ENCODE data around the gene C1orf226. TPM values are rescaled to one million over a fixed set of nuclear protein-coding genes. Genes with fewer than 3 reads are reported as not detected.

C1orf226 gene
- total and polyA plus RNA-seq, 9 donors = 0.35 to 2.1 (median 1.3) TPM

DNA sequence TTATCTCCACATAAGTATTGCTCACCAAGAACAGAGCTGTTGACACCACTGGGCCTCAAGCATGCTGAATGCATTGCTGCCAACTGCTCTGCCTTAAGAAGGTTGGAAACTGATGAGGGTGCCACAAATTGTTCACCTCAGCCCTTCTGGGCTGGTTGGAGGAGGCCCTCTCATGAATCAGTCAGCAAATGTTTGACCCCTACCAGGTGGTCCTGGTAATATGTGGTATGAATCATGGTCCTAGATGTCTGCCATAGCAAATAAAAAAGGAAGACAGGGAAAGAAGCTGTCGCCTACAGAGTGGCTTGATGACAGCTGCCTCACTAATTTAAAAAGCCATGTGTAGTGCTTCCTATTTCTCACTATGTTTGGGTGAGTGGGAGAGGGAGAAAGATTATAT lies 17.0 kb upstream of the C1orf226 start:
- no peak overlapping the region for H3K27ac ChIP-seq (ENCODE audit: low read length)
- no peak for DNase-seq
- no peaks in the 10 kb centered on the region for H3K27me3 ChIP-seq (ENCODE audit: control insufficient read depth, insufficient read depth, low read length)
- H3K4me3 ChIP-seq (ENCODE audit: low read length) = no peak overlapping the region
- H3K36me3 ChIP-seq (ENCODE audit: control insufficient read depth, insufficient read depth, low read length) = no peaks in the 10 kb centered on the region
- WGBS (ENCODE audit: insufficient coverage) = no CpG with 5 or more reads among the region's 1 CpG
- no peaks in the 10 kb centered on the region for H3K9me3 ChIP-seq (replicated peaks; ENCODE audit: control insufficient read depth, low read depth, low read length)
- H3K4me1 ChIP-seq (ENCODE audit: control insufficient read depth, insufficient read depth, low read length) = no peaks in the 10 kb centered on the region

DNA sequence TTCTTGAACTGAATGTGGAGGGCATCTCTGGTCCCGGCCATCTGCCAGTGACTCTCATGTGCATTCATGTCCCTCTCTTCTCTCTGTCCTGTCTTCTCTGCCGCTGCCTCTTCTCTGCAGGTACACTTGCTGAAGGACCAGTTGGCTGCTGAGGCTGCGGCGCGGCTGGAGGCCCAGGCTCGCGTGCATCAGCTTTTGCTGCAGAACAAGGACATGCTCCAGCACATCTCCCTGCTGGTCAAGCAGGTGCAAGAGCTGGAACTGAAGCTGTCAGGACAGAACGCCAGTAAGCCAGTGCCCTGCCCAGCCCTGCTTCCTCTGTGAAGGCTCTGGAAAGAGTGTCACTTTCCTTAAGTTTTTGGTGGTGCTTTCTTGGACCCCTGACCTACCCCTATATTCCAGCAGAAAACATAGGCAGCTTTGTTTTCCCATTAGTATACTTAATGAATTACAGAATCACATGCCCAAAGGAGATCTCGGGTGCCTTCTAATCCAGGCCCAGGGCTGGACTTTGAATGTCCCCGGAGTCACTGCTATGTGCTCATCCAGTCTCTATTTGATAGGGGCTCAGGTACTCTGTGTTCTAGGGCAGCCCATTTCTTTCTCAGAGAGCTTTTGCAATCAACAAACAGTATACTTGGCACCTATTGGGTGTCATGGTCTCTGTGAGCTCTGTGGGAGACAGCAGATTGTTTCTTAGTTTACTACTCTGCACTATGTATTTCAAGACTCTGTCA lies 16.1 kb upstream of the C1orf226 start:
- H3K4me3 ChIP-seq (ENCODE audit: low read length) = no peak overlapping the region
- H3K27ac ChIP-seq (ENCODE audit: low read length) = no peak overlapping the region
- H3K36me3 ChIP-seq (ENCODE audit: control insufficient read depth, insufficient read depth, low read length) = no peaks in the 10 kb centered on the region
- no peaks in the 10 kb centered on the region for H3K27me3 ChIP-seq (ENCODE audit: control insufficient read depth, insufficient read depth, low read length)
- DNase-seq = no peak
- 91% methylated on average over 7 of the region's 10 CpGs for WGBS (ENCODE audit: insufficient coverage)
- no peaks in the 10 kb centered on the region for H3K9me3 ChIP-seq (replicated peaks; ENCODE audit: control insufficient read depth, low read depth, low read length)
- H3K4me1 ChIP-seq (ENCODE audit: control insufficient read depth, insufficient read depth, low read length) = no peaks in the 10 kb centered on the region

DNA sequence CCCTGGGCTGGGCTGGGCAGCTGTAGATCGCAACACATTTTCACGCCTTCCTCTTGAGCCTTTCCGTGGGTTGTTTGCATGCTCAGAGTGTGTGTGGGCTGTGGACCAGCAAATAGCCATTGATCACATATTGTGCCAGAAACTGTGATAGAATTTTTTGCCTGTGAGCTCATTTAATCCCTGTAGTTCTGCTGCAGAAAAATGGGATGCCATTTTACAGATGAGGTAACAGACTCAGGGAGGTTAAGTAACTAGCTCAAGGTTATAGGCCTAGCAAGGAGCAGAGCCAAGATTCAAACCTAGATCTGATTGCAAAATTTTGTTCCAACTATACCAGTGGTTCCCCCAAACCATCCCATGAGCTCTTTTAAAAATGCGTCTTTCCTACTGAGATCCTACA lies 15.4 kb upstream of the C1orf226 start:
- DNase-seq = no peak
- no peak overlapping the region for H3K27ac ChIP-seq (ENCODE audit: low read length)
- H3K4me3 ChIP-seq (ENCODE audit: low read length) = no peak overlapping the region
- no peaks in the 10 kb centered on the region for H3K27me3 ChIP-seq (ENCODE audit: control insufficient read depth, insufficient read depth, low read length)
- no peaks in the 10 kb centered on the region for H3K4me1 ChIP-seq (ENCODE audit: control insufficient read depth, insufficient read depth, low read length)
- 61% methylated on average over 3 of the region's 4 CpGs for WGBS (ENCODE audit: insufficient coverage)
- H3K36me3 ChIP-seq (ENCODE audit: control insufficient read depth, insufficient read depth, low read length) = no peaks in the 10 kb centered on the region
- H3K9me3 ChIP-seq (replicated peaks; ENCODE audit: control insufficient read depth, low read depth, low read length) = no peaks in the 10 kb centered on the region

DNA sequence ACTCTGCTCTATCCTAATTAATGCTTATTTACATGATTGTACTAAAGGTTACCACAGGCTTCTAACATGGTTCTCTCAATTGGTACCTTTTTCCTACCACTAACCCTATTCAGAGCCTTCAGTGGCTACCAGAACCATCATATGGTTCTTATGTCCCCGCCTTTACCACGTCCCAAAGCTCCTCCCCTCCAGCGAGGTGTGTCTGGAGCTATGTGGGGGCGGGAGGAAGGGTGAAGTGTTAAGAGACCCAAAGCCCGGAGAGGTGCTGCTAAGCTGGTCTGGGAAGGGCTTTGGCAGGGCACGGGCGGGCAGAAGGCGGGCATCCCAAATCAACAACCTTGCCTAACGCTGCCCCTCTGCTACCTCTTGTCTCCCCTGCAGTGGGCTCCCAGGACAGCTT lies 14.9 kb upstream of the C1orf226 start:
- Histone ChIP-seq H3K27me3 (ENCODE audit: control insufficient read depth, insufficient read depth, low read length) (no peaks in the 10 kb centered on the region), H3K27ac (ENCODE audit: low read length) (no peak overlapping the region), H3K4me3 (ENCODE audit: low read length) (no peak overlapping the region), H3K9me3 (replicated peaks; ENCODE audit: control insufficient read depth, low read depth, low read length) (no peaks in the 10 kb centered on the region), H3K36me3 (ENCODE audit: control insufficient read depth, insufficient read depth, low read length) (no peaks in the 10 kb centered on the region), H3K4me1 (ENCODE audit: control insufficient read depth, insufficient read depth, low read length) (no peaks in the 10 kb centered on the region)
- no peak for DNase-seq
- WGBS (ENCODE audit: insufficient coverage) = 80% methylated on average over 5 of the region's 9 CpGs

DNA sequence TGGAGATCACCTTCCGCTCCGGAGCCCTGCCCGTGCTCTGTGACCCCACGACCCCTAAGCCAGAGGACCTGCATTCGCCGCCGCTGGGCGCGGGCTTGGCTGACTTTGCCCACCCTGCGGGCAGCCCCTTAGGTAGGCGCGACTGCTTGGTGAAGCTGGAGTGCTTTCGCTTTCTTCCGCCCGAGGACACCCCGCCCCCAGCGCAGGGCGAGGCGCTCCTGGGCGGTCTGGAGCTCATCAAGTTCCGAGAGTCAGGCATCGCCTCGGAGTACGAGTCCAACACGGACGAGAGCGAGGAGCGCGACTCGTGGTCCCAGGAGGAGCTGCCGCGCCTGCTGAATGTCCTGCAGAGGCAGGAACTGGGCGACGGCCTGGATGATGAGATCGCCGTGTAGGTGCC lies 14.5 kb upstream of the C1orf226 start:
- Histone ChIP-seq H3K4me3 (ENCODE audit: low read length) (no peak overlapping the region), H3K9me3 (replicated peaks; ENCODE audit: control insufficient read depth, low read depth, low read length) (no peaks in the 10 kb centered on the region), H3K27ac (ENCODE audit: low read length) (no peak overlapping the region), H3K27me3 (ENCODE audit: control insufficient read depth, insufficient read depth, low read length) (no peaks in the 10 kb centered on the region), H3K36me3 (ENCODE audit: control insufficient read depth, insufficient read depth, low read length) (no peaks in the 10 kb centered on the region), H3K4me1 (ENCODE audit: control insufficient read depth, insufficient read depth, low read length) (no peaks in the 10 kb centered on the region)
- DNase-seq = peak; percentile 33
- 66% methylated on average over 36 of the region's 36 CpGs for WGBS (ENCODE audit: insufficient coverage)

DNA sequence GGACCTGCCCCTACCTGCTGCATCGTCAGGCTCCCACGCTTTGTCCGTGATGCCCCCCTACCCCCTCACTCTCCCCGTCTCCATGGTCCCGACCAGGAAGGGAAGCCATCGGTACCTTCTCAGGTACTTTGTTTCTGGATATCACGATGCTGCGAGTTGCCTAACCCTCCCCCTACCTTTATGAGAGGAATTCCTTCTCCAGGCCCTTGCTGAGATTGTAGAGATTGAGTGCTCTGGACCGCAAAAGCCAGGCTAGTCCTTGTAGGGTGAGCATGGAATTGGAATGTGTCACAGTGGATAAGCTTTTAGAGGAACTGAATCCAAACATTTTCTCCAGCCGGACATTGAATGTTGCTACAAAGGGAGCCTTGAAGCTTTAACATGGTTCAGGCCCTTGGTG lies 13.8 kb upstream of the C1orf226 start:
- H3K9me3 ChIP-seq (replicated peaks; ENCODE audit: control insufficient read depth, low read depth, low read length) = no peaks in the 10 kb centered on the region
- WGBS (ENCODE audit: insufficient coverage) = 67% methylated on average over 1 of the region's 10 CpGs
- no peak for DNase-seq
- no peak overlapping the region for H3K4me3 ChIP-seq (ENCODE audit: low read length)
- H3K27ac ChIP-seq (ENCODE audit: low read length) = no peak overlapping the region
- H3K27me3 ChIP-seq (ENCODE audit: control insufficient read depth, insufficient read depth, low read length) = no peaks in the 10 kb centered on the region
- H3K36me3 ChIP-seq (ENCODE audit: control insufficient read depth, insufficient read depth, low read length) = no peaks in the 10 kb centered on the region
- H3K4me1 ChIP-seq (ENCODE audit: control insufficient read depth, insufficient read depth, low read length) = no peaks in the 10 kb centered on the region

DNA sequence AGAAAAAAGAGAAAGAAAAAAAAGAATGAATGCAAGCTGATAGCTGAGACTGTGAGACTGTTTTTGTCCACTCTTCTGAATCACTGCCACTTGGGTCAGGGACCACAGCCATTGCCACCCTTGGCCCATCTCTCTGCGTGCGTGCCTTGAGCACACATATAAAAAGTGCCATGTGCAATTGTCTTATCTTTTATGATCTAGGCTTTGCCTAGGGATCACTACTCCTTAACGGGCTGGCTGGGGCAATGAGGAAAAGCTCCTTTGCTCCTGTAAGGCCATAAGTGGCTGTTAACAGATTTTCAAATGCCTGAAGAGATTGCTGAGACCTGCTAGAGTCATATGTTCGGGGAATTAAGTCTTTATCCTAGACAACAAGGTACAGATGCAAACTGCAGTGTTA lies 13.1 kb upstream of the C1orf226 start:
- 33% methylated on average over 1 of the region's 4 CpGs for WGBS (ENCODE audit: insufficient coverage)
- Histone ChIP-seq H3K27me3 (ENCODE audit: control insufficient read depth, insufficient read depth, low read length) (no peaks in the 10 kb centered on the region), H3K4me1 (ENCODE audit: control insufficient read depth, insufficient read depth, low read length) (no peaks in the 10 kb centered on the region), H3K36me3 (ENCODE audit: control insufficient read depth, insufficient read depth, low read length) (no peaks in the 10 kb centered on the region), H3K4me3 (ENCODE audit: low read length) (no peak overlapping the region), H3K9me3 (replicated peaks; ENCODE audit: control insufficient read depth, low read depth, low read length) (no peaks in the 10 kb centered on the region), H3K27ac (ENCODE audit: low read length) (no peak overlapping the region)
- DNase-seq = no peak

DNA sequence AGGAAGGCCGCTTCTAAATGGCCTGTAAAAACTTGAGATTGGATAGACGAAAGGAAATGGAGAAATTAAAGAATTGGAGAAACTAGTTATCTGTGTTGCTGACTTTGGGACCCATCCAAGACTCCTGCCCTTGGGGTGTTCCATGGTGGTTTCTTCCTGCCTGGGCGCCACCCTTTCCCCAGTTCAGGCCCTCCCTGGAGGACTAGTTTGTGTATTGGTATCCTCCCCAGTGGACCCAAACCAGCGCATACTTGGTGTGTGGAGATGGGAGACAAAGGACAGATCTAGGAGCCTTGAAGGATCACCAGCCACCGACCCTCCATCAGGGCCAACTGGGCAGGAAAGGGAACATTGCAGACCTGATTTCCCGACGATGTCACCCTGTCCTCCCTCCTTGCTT lies 12.0 kb upstream of the C1orf226 start:
- H3K36me3 ChIP-seq (ENCODE audit: control insufficient read depth, insufficient read depth, low read length) = no peaks in the 10 kb centered on the region
- no peaks in the 10 kb centered on the region for H3K9me3 ChIP-seq (replicated peaks; ENCODE audit: control insufficient read depth, low read depth, low read length)
- H3K27ac ChIP-seq (ENCODE audit: low read length) = no peak overlapping the region
- DNase-seq = no peak
- 76% methylated on average over 5 of the region's 7 CpGs for WGBS (ENCODE audit: insufficient coverage)
- H3K4me1 ChIP-seq (ENCODE audit: control insufficient read depth, insufficient read depth, low read length) = no peaks in the 10 kb centered on the region
- no peaks in the 10 kb centered on the region for H3K27me3 ChIP-seq (ENCODE audit: control insufficient read depth, insufficient read depth, low read length)
- no peak overlapping the region for H3K4me3 ChIP-seq (ENCODE audit: low read length)

DNA sequence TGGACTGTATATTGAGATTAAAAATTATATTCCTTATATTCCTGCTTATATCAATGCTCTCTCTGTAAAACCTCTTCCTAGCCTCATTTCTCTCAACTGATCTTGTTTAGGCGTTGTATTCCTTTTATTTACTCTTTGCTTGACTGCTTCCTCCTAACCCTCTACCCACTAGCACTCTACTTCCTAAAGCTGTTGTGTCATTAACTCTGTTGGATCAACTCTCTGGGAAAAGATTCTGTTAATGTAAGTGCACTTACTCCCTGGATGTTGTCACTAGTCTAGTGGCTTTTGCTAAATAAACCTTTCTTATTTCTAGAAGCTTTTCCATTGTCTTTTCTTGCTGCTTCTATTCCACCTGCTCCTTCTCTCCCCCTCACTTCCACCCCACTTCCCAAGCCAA lies 11.4 kb upstream of the C1orf226 start:
- H3K27ac ChIP-seq (ENCODE audit: low read length) = no peak overlapping the region
- H3K4me1 ChIP-seq (ENCODE audit: control insufficient read depth, insufficient read depth, low read length) = no peaks in the 10 kb centered on the region
- no CpG with 5 or more reads among the region's 1 CpG for WGBS (ENCODE audit: insufficient coverage)
- no peaks in the 10 kb centered on the region for H3K36me3 ChIP-seq (ENCODE audit: control insufficient read depth, insufficient read depth, low read length)
- DNase-seq = no peak
- no peaks in the 10 kb centered on the region for H3K9me3 ChIP-seq (replicated peaks; ENCODE audit: control insufficient read depth, low read depth, low read length)
- no peak overlapping the region for H3K4me3 ChIP-seq (ENCODE audit: low read length)
- H3K27me3 ChIP-seq (ENCODE audit: control insufficient read depth, insufficient read depth, low read length) = no peaks in the 10 kb centered on the region

DNA sequence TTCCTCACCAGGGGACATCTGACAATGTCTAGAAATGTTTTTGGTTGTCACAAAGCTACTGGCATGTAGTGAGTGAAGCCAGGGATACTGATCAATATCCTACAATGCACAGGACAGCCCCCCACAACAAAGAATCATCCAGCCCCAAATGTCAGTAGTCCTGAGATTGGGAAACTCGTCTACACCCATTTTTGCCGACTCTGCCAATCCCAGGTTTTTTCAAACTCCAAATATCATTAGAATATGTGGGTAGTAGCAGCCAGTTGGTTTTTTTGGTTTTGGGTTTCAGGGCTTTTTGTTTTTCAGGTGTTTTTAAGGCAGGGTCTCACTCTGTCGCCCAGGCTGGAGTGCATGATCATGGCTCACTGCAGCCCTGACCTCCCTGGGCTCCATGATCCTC lies 10.8 kb upstream of the C1orf226 start:
- Histone ChIP-seq H3K9me3 (replicated peaks; ENCODE audit: control insufficient read depth, low read depth, low read length) (no peaks in the 10 kb centered on the region), H3K27me3 (ENCODE audit: control insufficient read depth, insufficient read depth, low read length) (no peaks in the 10 kb centered on the region), H3K36me3 (ENCODE audit: control insufficient read depth, insufficient read depth, low read length) (no peaks in the 10 kb centered on the region), H3K27ac (ENCODE audit: low read length) (no peak overlapping the region), H3K4me1 (ENCODE audit: control insufficient read depth, insufficient read depth, low read length) (no peaks in the 10 kb centered on the region), H3K4me3 (ENCODE audit: low read length) (no peak overlapping the region)
- WGBS (ENCODE audit: insufficient coverage) = 83% methylated on average over 1 of the region's 3 CpGs
- no peak for DNase-seq

DNA sequence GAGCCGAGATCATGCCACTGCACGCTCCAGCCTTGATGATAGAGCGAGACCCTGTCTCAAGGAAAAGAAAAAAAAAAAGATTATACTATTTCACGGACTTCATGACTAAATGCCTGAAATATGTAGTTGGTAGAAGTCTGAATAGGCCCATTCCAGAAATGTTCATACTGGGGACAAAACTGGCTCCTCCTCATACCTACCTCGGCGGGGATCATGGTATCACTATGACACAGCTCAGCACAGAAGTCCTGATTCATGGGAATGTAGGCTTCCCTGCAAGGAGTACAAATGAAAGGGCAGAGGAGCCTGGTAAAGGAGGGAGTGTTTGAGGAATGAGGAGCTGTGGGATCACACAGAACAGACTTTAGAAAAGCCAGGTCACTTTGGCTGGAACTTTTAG lies 9.9 kb upstream of the C1orf226 start:
- H3K27ac ChIP-seq (ENCODE audit: low read length) = no peak overlapping the region
- H3K27me3 ChIP-seq (ENCODE audit: control insufficient read depth, insufficient read depth, low read length) = no peaks in the 10 kb centered on the region
- no peak overlapping the region for H3K4me3 ChIP-seq (ENCODE audit: low read length)
- H3K4me1 ChIP-seq (ENCODE audit: control insufficient read depth, insufficient read depth, low read length) = no peaks in the 10 kb centered on the region
- no peaks in the 10 kb centered on the region for H3K36me3 ChIP-seq (ENCODE audit: control insufficient read depth, insufficient read depth, low read length)
- no peaks in the 10 kb centered on the region for H3K9me3 ChIP-seq (replicated peaks; ENCODE audit: control insufficient read depth, low read depth, low read length)
- no CpG with 5 or more reads among the region's 6 CpGs for WGBS (ENCODE audit: insufficient coverage)
- DNase-seq = no peak
